Measurements from ENCODE around the gene MED9. TPM values are rescaled to one million over a fixed set of nuclear protein-coding genes. Genes with fewer than 3 reads are reported as not detected.

Gene MED9
- total and polyA plus RNA-seq, 2 donors (not counting 3 experiments of a cell fraction or from before 2014, with no cell fraction given), result 15.1 to 18.2 TPM

GRCh38 chr17:17514993-17515933 is 38.5 kb downstream of the MED9 start:
- Histone ChIP-seq H3K27ac (ENCODE audit: insufficient read depth, low read depth, low read length) (no peak overlapping the region), H3K4me3 (replicated peaks in 1 of 3; ENCODE audit: insufficient read depth in 1 of 3, low read depth in 1 of 3, low read length in 3 of 3) (no peak overlapping the region), H3K9me3 (replicated peaks; ENCODE audit: control insufficient read depth, insufficient read depth, low read length) (no peaks in the 10 kb centered on the region), H3K4me1 (ENCODE audit: control insufficient read depth, extremely low read depth, insufficient read depth, low read length) (no peaks in the 10 kb centered on the region), H3K9me1 (replicated peaks; ENCODE audit: control insufficient read depth, extremely low read depth, insufficient read depth, low read length) (no peaks in the 10 kb centered on the region), H2AFZ (ENCODE audit: low read depth, low read length) (no peak overlapping the region), H3K79me2 (ENCODE audit: control insufficient read depth, insufficient read depth, low read length) (no peaks in the 10 kb centered on the region), H3K9ac (replicated peaks; ENCODE audit: extremely low read depth, insufficient read depth, low read length) (no peak overlapping the region), H3K27me3 (ENCODE audit: control insufficient read depth in 2 of 2, insufficient read depth in 2 of 2, low read length in 2 of 2) (no peaks in the 10 kb centered on the region), H4K20me1 (replicated peaks; ENCODE audit: control insufficient read depth, extremely low read depth, insufficient read depth, low read length) (no peaks in the 10 kb centered on the region), H3K36me3 (ENCODE audit: control insufficient read depth in 2 of 2, extremely low read depth in 1 of 2, insufficient read depth in 2 of 2, low read length in 2 of 2) (no peaks in the 10 kb centered on the region), H3K4me2 (ENCODE audit: insufficient read depth, low read length) (no peak overlapping the region)
- no TSS peak for BruUV-seq (replicated peaks)
- DNase-seq (ENCODE audit: low read depth, low spot score) (no peak), FAIRE-seq (no peak)
- CTCF ChIA-PET, result interaction anchor here (0.7 to 1.2 kb wide), 3 partner anchors 19 to 98 kb away, joined by 3 read pairs; no protein-coding TSS in a partner anchor
- intact Hi-C loops (cut with micrococcal nuclease), result no loop called here
- POLR2A ChIA-PET, result no interaction called here
- dilution Hi-C loops (cut with MboI; ENCODE audit: extremely low pct_ligation_motif_present, low sequenced_read_pairs), result no loop called here
- no peak for TF ChIP-seq POLR2A (IDR thresholded peaks at IDR 0.05; ENCODE audit: low read depth, low read length)
- no peak for TF ChIP-seq JUN (IDR thresholded peaks at IDR 0.05; ENCODE audit: borderline replicate concordance, insufficient read depth, insufficient read length, low read depth)
- no peak for TF ChIP-seq MAX (IDR thresholded peaks at IDR 0.05; ENCODE audit: insufficient read depth, insufficient read length)
- TF ChIP-seq, protein P1, sequence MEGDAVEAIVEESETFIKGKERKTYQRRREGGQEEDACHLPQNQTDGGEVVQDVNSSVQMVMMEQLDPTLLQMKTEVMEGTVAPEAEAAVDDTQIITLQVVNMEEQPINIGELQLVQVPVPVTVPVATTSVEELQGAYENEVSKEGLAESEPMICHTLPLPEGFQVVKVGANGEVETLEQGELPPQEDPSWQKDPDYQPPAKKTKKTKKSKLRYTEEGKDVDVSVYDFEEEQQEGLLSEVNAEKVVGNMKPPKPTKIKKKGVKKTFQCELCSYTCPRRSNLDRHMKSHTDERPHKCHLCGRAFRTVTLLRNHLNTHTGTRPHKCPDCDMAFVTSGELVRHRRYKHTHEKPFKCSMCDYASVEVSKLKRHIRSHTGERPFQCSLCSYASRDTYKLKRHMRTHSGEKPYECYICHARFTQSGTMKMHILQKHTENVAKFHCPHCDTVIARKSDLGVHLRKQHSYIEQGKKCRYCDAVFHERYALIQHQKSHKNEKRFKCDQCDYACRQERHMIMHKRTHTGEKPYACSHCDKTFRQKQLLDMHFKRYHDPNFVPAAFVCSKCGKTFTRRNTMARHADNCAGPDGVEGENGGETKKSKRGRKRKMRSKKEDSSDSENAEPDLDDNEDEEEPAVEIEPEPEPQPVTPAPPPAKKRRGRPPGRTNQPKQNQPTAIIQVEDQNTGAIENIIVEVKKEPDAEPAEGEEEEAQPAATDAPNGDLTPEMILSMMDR (IDR thresholded peaks at IDR 0.05; ENCODE audit: extremely low read depth in 1 of 2, insufficient read depth in 1 of 2, low read depth in 1 of 2, low read length in 2 of 2), result no peak
- no peak for TF ChIP-seq EZH2 (IDR thresholded peaks at IDR 0.05; ENCODE audit: borderline replicate concordance, low read depth, low read length, severe bottlenecking)
- no peak for TF ChIP-seq FOS (IDR thresholded peaks at IDR 0.05; ENCODE audit: borderline replicate concordance, insufficient read depth, low read length)
- no peak for TF ChIP-seq GATA2 (IDR thresholded peaks at IDR 0.05; ENCODE audit: insufficient read depth, insufficient read length, low read depth, low read length)
- TF ChIP-seq MYC (IDR thresholded peaks at IDR 0.05; ENCODE audit: low read depth, low read length), result no peak
- TF ChIP-seq POLR2AphosphoS5 (IDR thresholded peaks at IDR 0.05; ENCODE audit: insufficient read depth, low read depth, low read length), result no peak

Measured in endothelial cell of umbilical vein (primary cell).